Subcutaneous adipose tissue (tissue), 4 donors: ENCODE measurements around the gene ZBTB6. TPM values are rescaled to one million over a fixed set of nuclear protein-coding genes. Genes with fewer than 3 reads are reported as not detected.

Experiments used
- total RNA-seq, 4 donors: library from RNA; depleted of rRNA; stranded (reverse); fragments of >200 nt; gene quantifications; one replicate each; pipeline ENCODE4 v1.1.0, GENCODE V29; 2016
- TF ChIP-seq, protein P1 (sequence below): fragments of 450-650 bp; IDR thresholded peaks from one replicate; pipeline ENCODE4 v1.5.1; 2016; ENCODE audit warnings: low read depth, mild to moderate bottlenecking, control low read depth, antibody characterized with exemption, moderate library complexity

Gene ZBTB6
- total RNA-seq, 4 donors from 2014 or later = 6.2 to 10.8 (median 10.1) TPM

- TF ChIP-seq, protein P1, sequence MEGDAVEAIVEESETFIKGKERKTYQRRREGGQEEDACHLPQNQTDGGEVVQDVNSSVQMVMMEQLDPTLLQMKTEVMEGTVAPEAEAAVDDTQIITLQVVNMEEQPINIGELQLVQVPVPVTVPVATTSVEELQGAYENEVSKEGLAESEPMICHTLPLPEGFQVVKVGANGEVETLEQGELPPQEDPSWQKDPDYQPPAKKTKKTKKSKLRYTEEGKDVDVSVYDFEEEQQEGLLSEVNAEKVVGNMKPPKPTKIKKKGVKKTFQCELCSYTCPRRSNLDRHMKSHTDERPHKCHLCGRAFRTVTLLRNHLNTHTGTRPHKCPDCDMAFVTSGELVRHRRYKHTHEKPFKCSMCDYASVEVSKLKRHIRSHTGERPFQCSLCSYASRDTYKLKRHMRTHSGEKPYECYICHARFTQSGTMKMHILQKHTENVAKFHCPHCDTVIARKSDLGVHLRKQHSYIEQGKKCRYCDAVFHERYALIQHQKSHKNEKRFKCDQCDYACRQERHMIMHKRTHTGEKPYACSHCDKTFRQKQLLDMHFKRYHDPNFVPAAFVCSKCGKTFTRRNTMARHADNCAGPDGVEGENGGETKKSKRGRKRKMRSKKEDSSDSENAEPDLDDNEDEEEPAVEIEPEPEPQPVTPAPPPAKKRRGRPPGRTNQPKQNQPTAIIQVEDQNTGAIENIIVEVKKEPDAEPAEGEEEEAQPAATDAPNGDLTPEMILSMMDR = no peak
Measured at GRCh38 chr9:122922713-122923112, 9.6 kb upstream of the ZBTB6 start.

DNA sequence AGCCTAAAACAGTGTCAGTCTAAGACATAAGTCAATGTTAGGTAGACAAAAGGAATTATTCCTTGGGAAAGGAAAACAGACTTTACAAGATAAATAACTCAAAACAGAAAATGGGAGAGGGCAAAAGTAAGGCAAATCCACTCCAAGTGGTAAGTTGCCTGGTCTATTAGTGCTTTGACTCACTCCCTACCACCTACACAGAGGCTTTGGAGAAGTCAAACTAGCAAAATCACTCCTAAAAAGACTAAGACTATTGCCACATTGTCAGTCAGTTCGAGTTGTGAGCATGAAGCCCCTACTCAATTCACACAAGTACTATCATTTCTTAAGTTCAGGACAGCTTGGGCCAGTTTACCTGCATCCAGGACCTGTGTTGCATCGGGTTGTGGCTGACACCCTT is 5.2 kb upstream of the ZBTB6 start:
- TF ChIP-seq, protein P1 = no peak

DNA sequence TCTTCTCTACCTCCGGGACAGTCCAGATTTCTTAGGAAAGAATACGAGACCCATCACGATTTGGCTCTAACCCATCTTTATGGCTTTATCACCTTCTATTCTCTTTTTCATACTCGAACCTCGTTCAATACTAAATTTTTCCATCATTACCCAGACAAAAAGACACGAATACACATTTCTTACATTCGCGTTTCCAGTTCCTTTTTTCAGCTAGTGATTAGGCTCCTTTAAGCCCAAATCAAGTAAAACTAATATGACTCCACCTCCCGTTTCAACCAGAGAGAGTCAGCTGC is 506 bp downstream of the ZBTB6 start:
- TF ChIP-seq, protein P1 = no peak

- TF ChIP-seq, protein P1 = no peak
Measured at GRCh38 chr9:122904823-122905710, 8.1 kb downstream of the ZBTB6 start, which contains the start of gene RC3H2. Gene RC3H2 (minus strand): TSS chr9:122905359. CDS start chr9:122897509, 7,850 bp downstream.

DNA sequence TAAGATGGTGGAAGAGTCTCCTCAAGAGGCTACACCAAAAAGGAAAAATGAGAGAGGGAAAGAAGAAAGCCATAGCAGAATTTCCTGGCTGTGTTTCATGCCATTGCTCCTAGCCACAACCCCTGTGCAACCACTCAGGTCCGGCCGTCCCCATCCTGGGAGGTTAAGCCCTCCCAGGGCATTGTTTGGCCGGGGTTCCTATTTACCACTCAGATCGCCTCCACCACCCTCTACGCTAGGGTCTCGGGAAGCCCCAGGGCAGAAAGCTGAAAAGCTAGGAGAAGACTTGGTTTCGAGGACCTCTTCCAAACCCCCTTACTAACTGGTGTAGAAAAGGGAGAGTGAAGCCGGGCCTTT is 8.7 kb downstream of the ZBTB6 start:
- TF ChIP-seq, protein P1 = no peak

- TF ChIP-seq, protein P1 = no peak
Measured at GRCh38 chr9:122900791-122901190, 12.3 kb downstream of the ZBTB6 start.

- TF ChIP-seq, protein P1 = no peak
Measured at GRCh38 chr9:122897969-122898368, 15.2 kb downstream of the ZBTB6 start.
